ENCODE data around the gene PCLO. TPM values are rescaled to one million over a fixed set of nuclear protein-coding genes. Genes with fewer than 3 reads are reported as not detected.

The PCLO gene
- total RNA-seq, 4 donors from 2014 or later, result 6.6 to 70.7 (median 33.9) TPM

- DNase-seq, result no peak
- Histone ChIP-seq H3K27ac (no peak overlapping the region), H3K36me3 (no peaks in the 10 kb centered on the region), H3K27me3 (no peaks in the 10 kb centered on the region), H3K9me3 (no peaks in the 10 kb centered on the region), H3K4me3 (no peak overlapping the region), H3K4me1 (no peaks in the 10 kb centered on the region)
- TF ChIP-seq POLR2A (IDR thresholded peaks at IDR 0.05), result no peak
- TF ChIP-seq, protein P1, sequence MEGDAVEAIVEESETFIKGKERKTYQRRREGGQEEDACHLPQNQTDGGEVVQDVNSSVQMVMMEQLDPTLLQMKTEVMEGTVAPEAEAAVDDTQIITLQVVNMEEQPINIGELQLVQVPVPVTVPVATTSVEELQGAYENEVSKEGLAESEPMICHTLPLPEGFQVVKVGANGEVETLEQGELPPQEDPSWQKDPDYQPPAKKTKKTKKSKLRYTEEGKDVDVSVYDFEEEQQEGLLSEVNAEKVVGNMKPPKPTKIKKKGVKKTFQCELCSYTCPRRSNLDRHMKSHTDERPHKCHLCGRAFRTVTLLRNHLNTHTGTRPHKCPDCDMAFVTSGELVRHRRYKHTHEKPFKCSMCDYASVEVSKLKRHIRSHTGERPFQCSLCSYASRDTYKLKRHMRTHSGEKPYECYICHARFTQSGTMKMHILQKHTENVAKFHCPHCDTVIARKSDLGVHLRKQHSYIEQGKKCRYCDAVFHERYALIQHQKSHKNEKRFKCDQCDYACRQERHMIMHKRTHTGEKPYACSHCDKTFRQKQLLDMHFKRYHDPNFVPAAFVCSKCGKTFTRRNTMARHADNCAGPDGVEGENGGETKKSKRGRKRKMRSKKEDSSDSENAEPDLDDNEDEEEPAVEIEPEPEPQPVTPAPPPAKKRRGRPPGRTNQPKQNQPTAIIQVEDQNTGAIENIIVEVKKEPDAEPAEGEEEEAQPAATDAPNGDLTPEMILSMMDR (IDR thresholded peaks at IDR 0.05), result no peak
These were observed 276.4 kb downstream of the PCLO start for GRCh38 chr7:82886324-82886723.

- DNase-seq, result no peak
- no peaks in the 10 kb centered on the region for H3K9me3 ChIP-seq
- no peak overlapping the region for H3K27ac ChIP-seq
These were observed 296.8 kb downstream of the PCLO start for GRCh38 chr7:82865856-82866255.

DNA sequence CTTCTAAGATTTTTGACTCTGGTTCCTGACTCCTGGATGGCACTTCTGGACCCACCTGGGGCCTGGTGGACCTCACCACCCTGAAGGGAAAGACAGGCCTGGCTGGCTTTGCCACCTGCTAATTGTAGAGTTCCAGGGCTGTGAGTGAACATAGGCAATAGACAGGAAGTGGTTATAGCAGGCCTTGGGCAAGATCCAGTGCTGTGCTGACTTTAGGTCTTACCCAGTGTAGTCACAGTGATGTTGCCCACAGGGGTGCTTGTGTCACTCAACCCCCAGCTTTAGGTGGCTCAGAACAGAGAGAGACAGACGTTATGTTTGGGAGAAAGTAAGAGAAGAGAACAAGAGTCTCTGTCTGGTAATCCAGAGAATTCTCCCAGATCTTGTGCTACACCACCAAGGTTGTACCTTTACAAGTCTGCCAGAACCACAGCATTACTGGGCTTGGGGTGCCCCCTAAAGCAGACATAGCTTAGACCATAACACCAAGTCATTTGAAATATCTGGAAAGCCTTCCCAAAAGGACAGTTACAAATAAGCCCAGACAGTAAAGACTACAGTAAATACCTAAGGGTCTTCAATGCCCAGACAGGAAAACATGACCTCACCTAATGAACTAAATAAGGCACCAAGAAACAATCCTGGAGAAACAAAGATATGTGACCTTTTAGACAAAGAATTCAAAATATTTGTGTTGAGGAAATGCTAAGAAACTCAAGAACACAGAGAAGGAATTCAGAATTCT, 303.4 kb downstream of the PCLO start:
- Histone ChIP-seq H3K4me3 (no peak overlapping the region), H3K27ac (no peak overlapping the region), H3K4me1 (no peaks in the 10 kb centered on the region), H3K9me3 (no peaks in the 10 kb centered on the region), H3K27me3 (no peaks in the 10 kb centered on the region), H3K36me3 (no peaks in the 10 kb centered on the region)
- TF ChIP-seq, protein P1 (IDR thresholded peaks at IDR 0.05), result no peak
- TF ChIP-seq POLR2A (IDR thresholded peaks at IDR 0.05), result no peak
- DNase-seq, result no peak

More at GRCh38 chr7:82865856-82866255, 296.8 kb downstream of the PCLO start:
- H3K4me3 ChIP-seq, result no peak overlapping the region
- no peaks in the 10 kb centered on the region for H3K36me3 ChIP-seq
- H3K27me3 ChIP-seq, result no peaks in the 10 kb centered on the region
- TF ChIP-seq, protein P1 (IDR thresholded peaks at IDR 0.05), result no peak
- no peaks in the 10 kb centered on the region for H3K4me1 ChIP-seq

DNA sequence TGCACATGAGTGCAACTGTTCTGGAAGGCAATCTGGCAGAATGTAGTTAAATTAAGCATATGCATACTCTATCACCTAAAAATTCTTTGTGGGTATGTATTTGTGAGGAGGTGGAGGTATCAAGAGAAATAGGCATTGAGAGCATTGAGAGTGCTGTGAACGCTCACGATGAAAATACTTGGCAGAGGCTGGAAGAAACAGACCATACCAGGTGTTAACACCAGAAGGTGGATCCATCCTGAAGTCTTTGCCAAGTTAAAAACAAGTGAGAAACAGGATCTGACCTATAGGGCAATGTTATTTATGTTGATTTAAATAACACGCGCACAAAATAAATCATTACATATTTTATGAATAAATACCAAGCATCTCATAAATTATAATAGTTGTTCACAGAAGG, 311.6 kb downstream of the PCLO start:
- no peak for DNase-seq
- Histone ChIP-seq H3K4me3 (no peak overlapping the region), H3K27me3 (no peaks in the 10 kb centered on the region), H3K36me3 (no peaks in the 10 kb centered on the region), H3K27ac (no peak overlapping the region), H3K4me1 (no peaks in the 10 kb centered on the region), H3K9me3 (no peaks in the 10 kb centered on the region)
- TF ChIP-seq, protein P1 (IDR thresholded peaks at IDR 0.05), result no peak
- TF ChIP-seq POLR2A (IDR thresholded peaks at IDR 0.05), result no peak

DNA sequence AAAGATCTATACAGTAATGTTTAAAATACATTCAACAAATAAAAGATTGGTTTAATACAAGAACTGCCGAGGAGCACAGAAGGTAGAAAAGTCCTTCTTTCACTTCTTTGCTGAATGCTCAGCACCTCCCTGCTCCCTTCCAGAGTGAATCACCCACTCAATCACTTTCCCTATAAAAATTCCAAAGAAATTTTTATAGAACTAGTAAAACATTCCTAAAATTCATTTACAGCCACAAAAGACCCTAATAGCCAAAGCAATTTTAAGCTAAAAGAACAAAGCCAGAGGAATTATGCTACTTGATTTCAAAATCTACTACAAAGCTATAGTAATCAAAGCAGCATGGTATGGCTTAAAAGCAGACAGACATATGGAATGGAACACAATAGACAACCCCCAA, 320.9 kb downstream of the PCLO start:
- TF ChIP-seq, protein P1 (IDR thresholded peaks at IDR 0.05), result no peak
- TF ChIP-seq POLR2A (IDR thresholded peaks at IDR 0.05), result no peak
- Histone ChIP-seq H3K27ac (no peak overlapping the region), H3K4me3 (no peak overlapping the region), H3K9me3 (no peaks in the 10 kb centered on the region), H3K4me1 (no peaks in the 10 kb centered on the region), H3K36me3 (no peaks in the 10 kb centered on the region), H3K27me3 (no peaks in the 10 kb centered on the region)
- no peak for DNase-seq
